BLaER1 treated with 17β-estradiol and CSF1 and Interleukin-3, amounts not matched to agents 10 nM and 100 nM (cell line): ENCODE measurements around the gene TTLL6.

ENCODE experiments used
- H3K27ac ChIP-seq, 11 experiments: shearing (Covaris generic); formaldehyde crosslinking; 2 replicates each; pipeline ENCODE4 v1.8.1; 2022
- H3K27me3 ChIP-seq, 11 experiments: shearing (Covaris generic); formaldehyde crosslinking; 2 replicates each; pipeline ENCODE4 v1.8.1; 2022
- H3K36me3 ChIP-seq, 11 experiments: shearing (Covaris generic); formaldehyde crosslinking; 2 replicates each; pipeline ENCODE4 v1.8.1; 2022
- H3K4me1 ChIP-seq, 10 experiments: shearing (Covaris generic); formaldehyde crosslinking; 2 replicates each; pipeline ENCODE4 v1.8.1; 2022
- H3K4me2 ChIP-seq, 11 experiments: shearing (Covaris generic); formaldehyde crosslinking; 2 replicates each; pipeline ENCODE4 v1.8.1; 2022
- H3K4me3 ChIP-seq, 10 experiments: shearing (Covaris generic); formaldehyde crosslinking; 2 replicates each; pipeline ENCODE4 v1.8.1; 2022
- H3K9ac ChIP-seq, 11 experiments: shearing (Covaris generic); formaldehyde crosslinking; 2 replicates each; pipeline ENCODE4 v1.8.1; 2022
- H3K9me3 ChIP-seq, 11 experiments: shearing (Covaris generic); formaldehyde crosslinking; replicated peaks in 1 of 11; 2 replicates each; pipeline ENCODE4 v1.8.1; 2022
- H4K20me1 ChIP-seq, 11 experiments: shearing (Covaris generic); formaldehyde crosslinking; 2 replicates each; pipeline ENCODE4 v1.8.1; 2022
- Cebpa-rat ChIP-seq, 11 experiments: shearing (Covaris generic); IDR thresholded peaks; 2 replicates each; pipeline ENCODE4 v1.8.1; 2022

The TTLL6 gene

GRCh38 chr17:48791128-48792032 lies 25.6 kb downstream of the TTLL6 start:
- no peaks in the 10 kb centered on the region for H3K36me3 ChIP-seq
- H3K4me1 ChIP-seq: peaks cover 10 to 24% (median 19%) of the 10 kb centered on the region in 10 experiments
- peaks cover 0 to 8% (median 0%) of the 10 kb centered on the region in 11 experiments; a peak in 1 of 22 replicates for H3K27me3 ChIP-seq
- no peak overlapping the region for H3K27ac ChIP-seq
- no peak for TF ChIP-seq Cebpa-rat (IDR thresholded peaks at IDR 0.05)
- peaks cover 0 to 4% (median 0%) of the 10 kb centered on the region in 11 experiments; a peak in 3 of 22 replicates for H4K20me1 ChIP-seq
- H3K4me3 ChIP-seq: no peak overlapping the region
- H3K9me3 ChIP-seq: no peaks in the 10 kb centered on the region
- no peak overlapping the region for H3K9ac ChIP-seq
- peak overlapping the region; percentile 36 to 74 (median 60) for H3K4me2 ChIP-seq

GRCh38 chr17:48790607-48791127 lies 26.4 kb downstream of the TTLL6 start:
- no peaks in the 10 kb centered on the region for H3K36me3 ChIP-seq
- no peak for TF ChIP-seq Cebpa-rat (IDR thresholded peaks at IDR 0.05)
- H3K9me3 ChIP-seq: no peaks in the 10 kb centered on the region
- H3K27ac ChIP-seq: no peak overlapping the region
- H3K4me3 ChIP-seq: no peak overlapping the region
- H4K20me1 ChIP-seq: peaks cover 0 to 4% (median 0%) of the 10 kb centered on the region in 11 experiments; a peak in 3 of 22 replicates
- peak overlapping the region in 5 of 11 experiments; percentile 58 to 72 (median 60); a peak in 8 of 22 replicates for H3K4me2 ChIP-seq
- H3K4me1 ChIP-seq: peaks cover 6 to 19% (median 14%) of the 10 kb centered on the region in 10 experiments; a peak in 19 of 20 replicates
- H3K27me3 ChIP-seq: peaks cover 0 to 8% (median 0%) of the 10 kb centered on the region in 11 experiments; a peak in 1 of 22 replicates
- no peak overlapping the region for H3K9ac ChIP-seq

GRCh38 chr17:48787828-48788227 lies 29.2 kb downstream of the TTLL6 start:
- Histone ChIP-seq H3K27me3 (peaks cover 0 to 8% (median 0%) of the 10 kb centered on the region in 11 experiments; a peak in 1 of 22 replicates), H3K9me3 (no peaks in the 10 kb centered on the region), H3K27ac (no peak overlapping the region), H3K36me3 (no peaks in the 10 kb centered on the region), H3K4me1 (peaks cover 6 to 19% (median 14%) of the 10 kb centered on the region in 10 experiments; a peak in 19 of 20 replicates), H3K4me3 (no peak overlapping the region), H3K4me2 (no peak overlapping the region), H4K20me1 (peaks cover 0 to 4% (median 0%) of the 10 kb centered on the region in 11 experiments; a peak in 3 of 22 replicates), H3K9ac (no peak overlapping the region)
- no peak for TF ChIP-seq Cebpa-rat (IDR thresholded peaks at IDR 0.05)

- Histone ChIP-seq H3K9me3 (peaks cover 8 to 21% (median 13%) of the 10 kb centered on the region in 11 experiments; a peak in 19 of 22 replicates), H4K20me1 (no peaks in the 10 kb centered on the region), H3K9ac (no peak overlapping the region), H3K4me2 (no peak overlapping the region), H3K27ac (no peak overlapping the region), H3K36me3 (no peaks in the 10 kb centered on the region), H3K4me3 (no peak overlapping the region), H3K27me3 (no peaks in the 10 kb centered on the region; a peak in 2 of 22 replicates), H3K4me1 (peaks cover 0 to 6% (median 2%) of the 10 kb centered on the region in 10 experiments; a peak in 8 of 20 replicates)
- TF ChIP-seq Cebpa-rat (IDR thresholded peaks at IDR 0.05): no peak
Observed at GRCh38 chr17:48779421-48779820, 37.6 kb downstream of the TTLL6 start.

GRCh38 chr17:48776602-48777001 lies 40.4 kb downstream of the TTLL6 start:
- Histone ChIP-seq H3K9me3 (peaks cover 8 to 21% (median 13%) of the 10 kb centered on the region in 11 experiments; a peak in 19 of 22 replicates), H3K27ac (no peak overlapping the region), H3K4me1 (peaks cover 0 to 33% (median 19%) of the 10 kb centered on the region in 10 experiments; a peak in 15 of 20 replicates), H3K9ac (no peak overlapping the region), H4K20me1 (no peaks in the 10 kb centered on the region), H3K4me3 (no peak overlapping the region), H3K36me3 (no peaks in the 10 kb centered on the region), H3K27me3 (peaks cover 0 to 5% (median 0%) of the 10 kb centered on the region in 11 experiments; a peak in 3 of 22 replicates), H3K4me2 (no peak overlapping the region)
- TF ChIP-seq Cebpa-rat (IDR thresholded peaks at IDR 0.05): no peak

GRCh38 chr17:48773245-48773644 lies 43.8 kb downstream of the TTLL6 start:
- H3K4me1 ChIP-seq: peaks cover 30 to 64% (median 50%) of the 10 kb centered on the region in 10 experiments
- H3K27me3 ChIP-seq: peaks cover 0 to 8% (median 0%) of the 10 kb centered on the region in 11 experiments; a peak in 2 of 22 replicates
- H3K4me2 ChIP-seq: peak overlapping the region in 10 of 11 experiments; percentile 23 to 66 (median 49); a peak in 14 of 22 replicates
- H3K4me3 ChIP-seq: no peak overlapping the region
- H4K20me1 ChIP-seq: no peaks in the 10 kb centered on the region
- TF ChIP-seq Cebpa-rat (IDR thresholded peaks at IDR 0.05): no peak
- H3K9me3 ChIP-seq: peaks cover 8 to 21% (median 12%) of the 10 kb centered on the region in 11 experiments; a peak in 19 of 22 replicates
- H3K9ac ChIP-seq: no peak overlapping the region
- no peaks in the 10 kb centered on the region for H3K36me3 ChIP-seq
- no peak overlapping the region for H3K27ac ChIP-seq

- H3K9ac ChIP-seq: peak overlapping the region in 1 of 11 experiments; percentile 47; a peak in 2 of 22 replicates
- peak in 4 of 11 experiments; percentile 7 to 89 (median 61); a peak in 4 of 22 replicates for TF ChIP-seq Cebpa-rat (IDR thresholded peaks at IDR 0.05)
- no peak overlapping the region for H3K4me3 ChIP-seq
- H3K4me1 ChIP-seq: peaks cover 30 to 64% (median 50%) of the 10 kb centered on the region in 10 experiments
- H3K27ac ChIP-seq: peak overlapping the region in 3 of 11 experiments; percentile 8 to 62 (median 46); a peak in 4 of 22 replicates
- H3K27me3 ChIP-seq: peaks cover 0 to 8% (median 0%) of the 10 kb centered on the region in 11 experiments; a peak in 2 of 22 replicates
- no peaks in the 10 kb centered on the region for H3K36me3 ChIP-seq
- no peaks in the 10 kb centered on the region for H4K20me1 ChIP-seq
- H3K4me2 ChIP-seq: peak overlapping the region; percentile 32 to 80 (median 74)
- H3K9me3 ChIP-seq: peaks cover 5 to 13% (median 8%) of the 10 kb centered on the region in 11 experiments; a peak in 19 of 22 replicates
Observed at GRCh38 chr17:48770954-48771353, 46.1 kb downstream of the TTLL6 start.

- Histone ChIP-seq H3K9me3 (no peaks in the 10 kb centered on the region), H3K4me1 (peaks cover 30 to 55% (median 46%) of the 10 kb centered on the region in 10 experiments), H3K27ac (peak overlapping the region in 6 of 11 experiments; percentile 11 to 74 (median 40); a peak in 8 of 22 replicates), H4K20me1 (no peaks in the 10 kb centered on the region), H3K36me3 (no peaks in the 10 kb centered on the region), H3K27me3 (peaks cover 0 to 12% (median 0%) of the 10 kb centered on the region in 11 experiments; a peak in 4 of 22 replicates), H3K9ac (no peak overlapping the region; a peak in 1 of 22 replicates), H3K4me2 (peak overlapping the region; percentile 47 to 80 (median 74)), H3K4me3 (no peak overlapping the region)
- no peak for TF ChIP-seq Cebpa-rat (IDR thresholded peaks at IDR 0.05)
Observed at GRCh38 chr17:48769009-48769675, 47.9 kb downstream of the TTLL6 start.
